GM19023 (cell line): ENCODE data around the gene TBC1D1.
"Not testable (repeated sequence)": the region's sequence is repeated elsewhere in the genome, so short reads cannot be mapped to it uniquely, and the experiment has no call there.

Experiments
- ATAC-seq: cut with Tn5 transposase; IDR thresholded peaks from one replicate; pipeline ENCODE4 v1.9.1; 2021; ENCODE audit warnings: mild to moderate bottlenecking, moderate library complexity; ENCODE audit not compliant: unreplicated experiment

Gene TBC1D1

DNA sequence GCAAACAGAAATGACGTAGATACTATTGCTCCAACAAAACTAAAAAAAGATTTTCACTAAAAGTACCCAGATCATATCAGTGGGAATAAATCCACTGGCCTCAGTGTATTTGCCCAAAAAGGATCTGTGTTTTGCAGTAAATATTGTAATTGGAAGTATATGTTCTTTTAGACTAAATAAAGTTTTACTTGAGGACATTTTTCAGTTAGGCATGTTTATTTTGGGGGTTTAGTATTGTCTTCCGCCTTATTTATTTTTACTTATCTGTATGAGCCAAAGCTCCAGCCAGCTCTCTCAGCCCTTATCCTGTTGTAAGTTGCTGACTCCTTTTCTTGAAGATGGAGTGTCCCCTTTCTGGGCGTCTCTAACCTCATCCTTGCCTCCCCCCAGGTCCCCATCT lies 119.1 kb downstream of the TBC1D1 start:
- no peak for ATAC-seq

DNA sequence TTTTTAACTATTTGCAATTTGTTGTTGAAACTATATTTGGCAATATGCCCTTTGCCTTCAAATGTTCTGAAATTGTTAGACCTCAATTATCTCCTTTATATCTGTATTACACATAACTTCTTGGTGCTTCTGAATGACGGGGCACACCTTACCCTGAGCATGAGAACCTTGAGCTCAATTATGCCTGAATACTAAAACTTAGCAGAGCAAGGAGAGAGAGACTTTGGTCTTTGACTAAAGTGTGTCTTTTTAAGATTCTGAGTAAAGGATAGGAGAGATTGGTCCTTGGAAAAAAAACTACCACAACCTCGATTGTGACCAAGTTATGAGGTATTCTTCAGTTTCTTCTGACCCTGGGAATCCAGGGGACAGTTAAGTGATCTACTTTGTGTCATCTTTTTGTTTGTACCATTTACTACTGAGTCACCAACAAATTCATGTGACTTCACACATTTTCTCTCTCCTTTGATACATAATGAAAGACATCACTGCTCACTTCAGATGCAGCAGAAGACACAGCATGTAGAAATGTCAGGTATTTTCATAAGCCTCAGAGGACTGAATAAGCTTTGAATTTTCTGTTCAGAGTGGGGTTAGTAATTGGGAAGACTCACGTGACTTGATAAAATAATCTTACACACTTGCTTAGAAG lies 120.8 kb downstream of the TBC1D1 start:
- ATAC-seq, result no peak

DNA sequence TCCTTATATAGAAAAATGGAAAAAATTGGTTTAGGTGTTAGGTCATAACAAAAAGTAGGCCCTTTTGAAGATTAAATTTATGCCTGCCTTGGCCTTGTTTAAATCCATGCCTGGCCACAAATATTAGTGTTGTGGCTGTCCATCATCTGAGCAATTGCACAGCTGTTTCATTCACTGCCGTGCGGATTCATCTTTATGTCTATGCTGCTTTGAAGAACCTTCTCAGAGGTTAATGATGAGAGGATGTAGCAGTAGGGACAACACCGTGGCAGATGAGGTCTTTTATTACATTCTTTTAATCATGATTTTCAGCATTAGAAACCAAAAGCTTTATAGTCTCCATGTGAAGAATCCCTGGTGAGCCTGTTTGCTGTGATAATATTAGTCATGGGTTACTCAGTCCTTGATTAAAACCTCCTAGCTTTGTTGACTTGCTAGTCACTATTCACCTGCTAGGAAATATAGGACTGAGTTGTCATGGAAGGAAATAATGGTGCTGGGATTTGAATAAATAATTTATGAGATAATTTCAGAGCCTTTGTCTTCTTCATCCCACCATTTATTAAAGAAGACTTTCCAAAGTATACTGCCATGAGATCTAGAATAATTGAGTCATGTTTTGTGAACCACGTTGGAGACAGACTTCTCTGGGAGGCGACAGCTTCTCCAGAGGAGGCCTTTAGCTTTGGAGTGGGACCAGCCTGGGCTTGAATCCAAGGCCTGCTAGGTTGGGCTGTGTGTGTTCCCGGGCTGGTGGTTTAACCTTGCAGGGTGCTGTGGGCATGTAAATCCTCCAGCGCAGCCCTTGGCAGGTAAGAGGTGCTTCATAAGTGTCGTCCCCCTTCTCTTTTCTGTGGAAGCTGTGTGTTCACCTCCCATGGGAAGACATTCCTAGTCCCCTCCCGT lies 122.8 kb downstream of the TBC1D1 start:
- no peak for ATAC-seq

DNA sequence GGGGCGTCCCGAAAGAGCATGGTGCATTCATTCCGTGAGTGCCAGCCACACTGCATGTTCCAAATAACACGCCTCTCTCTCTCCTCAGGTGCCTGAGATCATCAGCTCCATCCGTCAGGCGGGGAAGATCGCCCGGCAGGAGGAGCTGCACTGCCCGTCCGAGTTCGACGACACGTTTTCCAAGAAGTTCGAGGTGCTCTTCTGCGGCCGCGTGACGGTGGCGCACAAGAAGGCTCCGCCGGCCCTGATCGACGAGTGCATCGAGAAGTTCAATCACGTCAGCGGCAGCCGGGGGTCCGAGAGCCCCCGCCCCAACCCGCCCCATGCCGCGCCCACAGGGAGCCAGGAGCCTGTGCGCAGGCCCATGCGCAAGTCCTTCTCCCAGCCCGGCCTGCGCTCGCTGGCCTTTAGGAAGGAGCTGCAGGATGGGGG lies 123.6 kb downstream of the TBC1D1 start:
- ATAC-seq, result no peak

DNA sequence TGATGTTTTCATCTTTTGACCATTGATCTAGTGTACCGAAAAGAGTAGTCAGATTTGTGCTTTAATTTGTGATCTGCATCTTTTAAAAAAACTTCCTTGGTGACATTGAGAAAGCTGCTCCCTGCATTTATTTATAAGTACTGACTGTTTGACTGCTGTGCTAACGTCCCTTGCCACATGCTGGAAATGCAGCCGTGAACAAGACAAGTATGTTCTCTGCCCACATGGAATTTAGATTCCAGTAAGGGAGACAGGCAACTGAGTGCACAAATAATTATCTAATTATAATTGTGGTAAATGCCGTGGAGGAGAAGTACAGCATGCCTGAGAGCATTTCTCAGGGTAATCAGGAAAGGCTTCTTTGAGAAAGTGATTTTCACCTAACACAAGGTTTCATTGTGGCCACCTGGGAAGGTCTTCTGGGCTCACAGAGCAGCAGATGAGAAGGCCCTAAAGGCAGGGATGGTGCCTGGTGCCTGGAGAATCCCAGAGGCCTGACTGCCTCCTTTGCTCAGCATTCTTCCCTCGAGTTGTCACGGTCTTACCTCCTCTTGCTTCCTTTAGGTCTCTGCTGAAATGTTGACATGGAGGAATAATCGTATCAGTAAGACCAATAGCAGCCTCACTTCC lies 125.1 kb downstream of the TBC1D1 start:
- ATAC-seq, result no peak

DNA sequence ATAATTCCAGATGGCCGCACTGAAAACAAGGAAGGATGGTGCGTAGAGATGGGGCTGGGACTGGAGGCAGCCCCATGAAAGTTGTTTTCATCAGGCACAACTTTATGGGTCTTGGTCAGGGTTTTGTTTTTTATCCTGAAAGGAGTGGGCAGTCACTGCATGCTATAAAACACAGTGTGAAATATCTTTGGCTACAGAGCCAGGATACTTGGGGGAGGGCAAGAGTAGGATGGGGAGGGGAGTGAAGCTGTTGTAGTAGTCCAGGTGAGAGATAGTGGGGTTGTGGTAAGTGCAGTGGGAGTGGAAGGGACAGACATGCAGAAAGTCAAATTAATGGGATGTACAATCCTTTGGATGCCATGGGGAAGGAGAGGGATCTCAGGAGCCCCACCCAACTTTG lies 125.8 kb downstream of the TBC1D1 start:
- ATAC-seq, result no peak

DNA sequence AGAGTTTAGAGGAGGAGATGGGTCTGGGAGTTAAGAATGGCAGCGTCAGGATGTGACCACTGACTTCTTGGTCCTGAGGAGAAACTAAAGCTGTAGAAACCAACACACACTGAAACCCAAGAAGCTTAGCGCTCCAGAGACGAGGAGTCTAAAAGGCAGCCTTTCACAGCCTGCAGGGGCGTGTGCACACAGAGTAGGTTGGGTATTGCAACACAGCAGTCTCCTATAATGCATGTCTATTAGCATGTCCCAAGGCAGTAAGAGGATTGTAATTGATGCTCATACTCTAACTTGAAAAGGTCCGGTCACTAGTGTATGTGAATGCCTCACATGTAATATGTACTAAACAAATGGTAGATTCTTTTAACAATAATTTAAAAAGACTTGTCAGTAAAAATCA lies 126.7 kb downstream of the TBC1D1 start:
- ATAC-seq, result no peak

DNA sequence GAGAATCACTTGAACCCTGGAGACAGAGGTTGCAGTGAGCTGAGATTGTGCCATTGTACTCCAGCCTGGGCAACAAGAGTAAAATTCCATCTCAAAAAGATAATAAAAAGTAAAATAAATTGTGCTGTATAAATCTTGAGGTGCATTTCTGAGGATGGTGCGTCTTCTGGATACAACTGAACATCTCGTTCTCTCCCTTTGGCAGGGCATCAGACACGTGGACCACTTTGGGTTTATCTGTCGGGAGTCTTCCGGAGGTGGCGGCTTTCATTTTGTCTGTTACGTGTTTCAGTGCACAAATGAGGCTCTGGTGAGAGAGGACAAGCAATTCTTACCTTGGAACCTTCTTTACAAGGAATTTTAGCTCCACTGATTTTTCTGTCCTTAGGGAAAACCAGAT lies 129.5 kb downstream of the TBC1D1 start:
- ATAC-seq, result no peak

DNA sequence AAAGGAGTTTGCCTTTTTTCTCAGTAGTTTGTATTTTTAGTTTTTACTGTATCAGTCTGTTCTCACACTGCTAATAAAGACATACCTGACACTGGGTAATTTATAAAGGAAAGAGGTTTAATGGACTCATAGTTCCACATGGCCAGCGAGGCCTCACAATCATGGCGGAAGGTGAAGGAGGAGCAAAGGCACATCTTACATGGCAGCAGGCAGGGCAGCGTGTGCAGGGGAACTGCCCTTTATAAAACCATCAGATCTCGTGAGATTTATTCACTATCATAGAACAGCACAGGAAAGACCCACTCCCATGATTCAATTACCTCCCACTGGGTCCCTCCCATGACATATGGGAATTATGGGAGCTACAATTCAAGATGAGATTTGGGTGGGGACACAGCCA lies 130.1 kb downstream of the TBC1D1 start:
- ATAC-seq, result not testable (repeated sequence)

DNA sequence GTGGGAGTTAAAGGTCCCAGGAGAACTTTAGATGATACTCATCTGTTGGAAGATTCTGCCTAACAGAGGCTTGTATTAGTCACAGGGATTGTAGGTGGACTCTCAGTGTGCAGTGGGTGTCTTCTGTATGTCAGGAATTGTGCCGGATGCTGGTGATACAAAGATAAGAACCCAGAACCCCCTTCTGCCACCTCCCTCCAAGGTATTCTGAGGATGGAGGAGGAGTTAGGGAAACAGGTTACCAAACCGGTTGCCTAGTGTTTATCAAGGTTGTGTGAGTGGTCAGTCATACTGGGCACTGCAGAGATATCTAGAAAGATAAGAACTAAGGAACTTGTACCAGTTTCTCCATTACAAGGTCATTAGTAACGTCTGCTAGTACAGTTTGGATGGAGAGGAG lies 130.9 kb downstream of the TBC1D1 start:
- ATAC-seq, result no peak

DNA sequence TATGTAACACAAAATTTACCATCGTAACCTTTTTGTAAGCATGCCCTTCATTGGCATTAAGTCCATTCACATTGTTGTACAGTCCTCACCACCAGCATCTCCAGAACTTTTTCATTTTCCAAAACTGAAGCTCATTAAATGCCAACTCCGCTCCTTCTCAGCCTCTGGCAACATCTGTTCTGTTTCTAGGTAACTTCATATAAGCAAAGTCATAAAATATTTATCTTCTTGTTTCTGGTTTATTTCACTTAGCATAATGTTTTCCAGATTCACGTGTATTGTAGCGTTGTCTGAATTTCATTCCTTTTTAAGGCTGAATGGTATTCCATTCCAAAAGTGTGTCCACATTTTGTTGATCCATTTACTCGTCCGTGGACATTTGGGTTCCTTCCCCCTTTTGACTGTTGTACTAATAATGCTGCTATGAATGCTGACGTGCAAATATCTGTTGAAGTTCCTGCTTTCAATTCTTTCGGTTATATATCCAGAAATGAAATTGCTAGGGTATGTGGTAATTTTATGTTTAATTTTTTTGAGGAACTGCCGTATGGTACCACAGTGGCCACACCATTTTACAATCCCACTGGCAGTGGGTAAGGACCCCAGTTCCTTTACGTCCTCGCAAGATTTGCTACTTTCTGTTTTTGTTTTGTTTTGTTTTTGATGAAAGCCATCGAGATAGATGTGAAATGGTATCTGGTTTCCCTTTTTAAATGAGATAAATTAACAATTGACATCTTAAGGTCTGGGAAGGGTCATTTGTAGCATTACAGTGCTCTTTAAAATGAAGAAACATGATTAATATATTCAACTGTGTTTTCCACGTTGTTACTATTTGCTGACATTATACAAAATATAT lies 132.7 kb downstream of the TBC1D1 start:
- no peak for ATAC-seq

DNA sequence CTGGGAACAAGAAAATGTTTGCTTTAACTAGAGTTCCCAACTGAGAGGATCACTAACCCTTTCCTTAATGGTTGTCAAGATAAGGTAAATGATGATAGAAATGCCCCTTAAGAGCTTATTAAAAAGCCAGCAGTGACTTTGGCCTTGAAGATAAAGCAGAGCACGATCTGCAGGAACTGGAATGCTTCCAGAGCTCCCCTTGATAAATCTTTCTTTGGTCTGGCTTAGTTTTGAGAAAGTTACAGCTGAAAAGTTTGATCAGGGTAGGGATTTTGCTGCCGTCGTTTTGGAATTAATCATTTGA lies 133.3 kb downstream of the TBC1D1 start:
- ATAC-seq, result no peak

DNA sequence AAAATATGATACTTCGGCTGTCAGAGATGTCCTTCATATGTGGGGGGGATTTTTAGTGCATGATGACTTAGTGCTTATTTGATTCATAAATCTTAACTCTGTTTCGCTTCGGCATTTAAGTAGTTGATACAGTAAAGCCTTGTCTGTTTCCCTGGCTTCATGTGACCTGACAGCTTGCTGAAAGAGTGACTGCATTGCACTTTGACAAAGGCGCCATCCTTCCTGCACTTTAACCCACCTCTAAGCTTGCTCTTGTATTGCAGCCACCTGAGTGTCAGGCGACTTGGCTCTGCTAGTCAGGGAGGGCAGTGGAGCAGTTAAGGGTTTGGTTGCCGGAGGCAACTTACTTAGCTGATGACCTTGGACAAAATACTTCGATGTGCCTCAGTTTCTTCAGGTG lies 134.8 kb downstream of the TBC1D1 start:
- no peak for ATAC-seq

DNA sequence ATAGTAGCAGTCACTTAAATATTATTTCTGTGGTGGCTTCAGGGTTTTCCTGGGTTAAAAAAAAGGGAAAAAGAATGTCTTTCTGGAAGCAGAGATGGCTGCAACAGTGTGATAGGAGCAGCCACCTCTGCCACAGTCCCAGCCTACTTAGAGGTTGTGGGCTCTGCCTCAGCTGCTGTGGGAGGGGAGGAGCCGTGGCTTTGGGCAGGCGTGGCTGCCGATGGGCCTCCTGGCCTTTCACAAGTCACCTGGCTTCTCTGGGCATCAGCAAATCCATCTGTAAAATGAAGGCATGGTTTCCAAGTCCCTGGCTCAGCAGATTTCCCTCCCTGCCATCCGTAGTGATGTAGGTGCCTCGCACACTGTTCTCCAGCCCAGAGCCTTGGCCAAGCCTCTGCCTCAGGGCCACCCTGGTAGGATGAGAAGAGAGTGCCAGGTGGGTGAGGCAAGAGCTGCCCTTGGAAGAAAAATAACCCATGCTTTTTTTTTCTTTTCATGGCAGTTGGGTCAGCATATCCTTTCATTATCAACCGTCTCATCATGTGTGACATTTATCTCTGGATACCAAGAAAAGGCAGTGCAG lies 135.4 kb downstream of the TBC1D1 start:
- ATAC-seq, result no peak

DNA sequence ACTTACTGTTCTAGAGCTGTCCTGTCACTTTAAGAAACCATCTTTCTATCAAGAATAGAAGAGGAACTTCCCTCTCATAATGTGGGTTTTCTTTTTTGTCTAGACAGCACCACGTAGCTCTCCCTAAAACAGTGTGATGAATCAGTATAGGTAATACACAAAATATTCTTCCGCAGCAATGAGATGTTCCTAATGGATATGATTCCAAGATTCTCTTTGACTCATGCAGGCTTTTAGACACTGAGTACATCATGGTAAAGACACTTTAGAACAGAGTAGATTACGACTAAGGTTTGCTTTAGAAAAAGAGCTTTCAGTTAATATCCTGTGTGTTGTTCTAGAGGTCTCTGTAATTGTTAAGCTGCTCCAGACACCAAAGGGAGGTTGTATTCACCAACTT lies 139.1 kb downstream of the TBC1D1 start:
- no peak for ATAC-seq

DNA sequence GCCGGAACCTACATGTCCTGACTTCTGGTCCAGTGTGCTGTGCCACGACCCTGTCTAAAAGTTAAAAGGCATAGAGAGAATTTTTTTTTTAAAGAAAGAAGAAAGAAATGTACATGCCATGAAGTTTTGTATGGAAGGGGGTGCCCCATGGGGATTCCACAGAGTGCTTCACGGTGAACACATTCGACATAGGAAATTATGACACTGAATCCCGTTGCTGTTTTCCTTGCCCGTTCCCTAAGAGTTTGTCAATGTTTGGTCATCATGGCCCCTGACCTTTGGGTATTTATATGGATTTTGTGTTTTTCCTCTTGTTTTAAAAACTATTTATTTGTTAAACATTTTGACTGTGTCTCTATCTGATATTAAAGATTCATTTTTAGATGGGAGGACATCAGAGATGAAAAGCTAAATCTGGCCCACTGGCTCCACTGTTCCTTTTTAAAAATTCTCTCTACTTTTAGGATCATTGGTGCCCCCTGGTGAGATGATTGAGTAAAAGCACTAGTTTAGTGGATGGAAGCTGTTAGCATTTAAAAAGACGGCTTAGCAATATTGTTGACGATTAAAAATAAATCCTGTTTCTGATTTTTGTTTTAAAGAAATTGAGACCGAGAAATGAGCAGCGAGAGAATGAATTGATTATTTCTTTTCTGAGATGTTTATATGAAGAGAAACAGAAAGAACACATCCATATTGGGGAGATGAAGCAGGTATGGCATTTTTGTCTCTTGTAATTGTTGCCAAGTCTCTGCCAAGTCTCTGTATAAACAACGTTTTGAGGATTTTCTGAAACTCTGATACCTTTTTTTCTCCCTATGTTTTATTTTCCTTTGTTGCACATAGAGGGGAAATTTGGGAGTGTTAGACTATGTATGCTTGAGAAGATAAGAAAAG lies 144.3 kb downstream of the TBC1D1 start:
- ATAC-seq, result no peak

DNA sequence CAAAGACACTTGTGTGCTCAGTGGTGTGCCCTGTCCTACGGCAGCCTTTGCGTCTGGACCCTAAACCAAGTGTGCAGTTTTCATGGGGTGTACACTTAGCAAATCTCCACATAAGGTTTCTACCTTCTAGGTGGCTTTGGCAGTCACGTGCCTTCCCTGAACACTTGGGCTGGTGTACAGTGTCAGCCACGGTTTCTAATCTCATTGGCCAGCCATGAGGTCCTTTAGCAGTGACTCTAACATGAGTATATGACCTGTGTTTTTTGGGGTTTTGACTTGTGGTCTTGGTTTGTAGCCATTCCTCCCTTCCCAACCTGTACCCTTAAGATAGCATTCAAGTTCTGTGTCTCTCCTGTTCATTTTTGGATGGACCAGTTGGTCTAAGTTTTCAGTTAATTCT lies 145.7 kb downstream of the TBC1D1 start:
- ATAC-seq, result no peak

DNA sequence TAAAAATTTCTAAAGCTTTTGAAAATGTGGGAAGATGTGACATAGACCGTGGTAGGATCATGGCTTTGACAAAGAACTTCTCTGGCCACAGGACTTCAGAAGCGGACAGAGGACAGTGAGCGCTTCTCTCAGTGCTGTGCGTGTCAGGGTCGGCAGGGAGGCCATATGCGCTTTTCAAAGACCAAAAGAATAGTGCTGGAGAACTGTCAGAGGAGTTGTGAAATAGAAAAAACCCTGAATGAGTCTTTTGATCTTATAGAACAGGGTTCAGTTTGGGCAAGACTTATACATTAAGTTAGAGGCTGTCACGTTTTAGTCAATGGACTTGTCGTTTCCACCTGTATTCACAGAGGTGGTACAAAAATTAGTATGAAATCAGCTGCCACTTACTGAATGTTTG lies 146.7 kb downstream of the TBC1D1 start:
- ATAC-seq, result no peak

DNA sequence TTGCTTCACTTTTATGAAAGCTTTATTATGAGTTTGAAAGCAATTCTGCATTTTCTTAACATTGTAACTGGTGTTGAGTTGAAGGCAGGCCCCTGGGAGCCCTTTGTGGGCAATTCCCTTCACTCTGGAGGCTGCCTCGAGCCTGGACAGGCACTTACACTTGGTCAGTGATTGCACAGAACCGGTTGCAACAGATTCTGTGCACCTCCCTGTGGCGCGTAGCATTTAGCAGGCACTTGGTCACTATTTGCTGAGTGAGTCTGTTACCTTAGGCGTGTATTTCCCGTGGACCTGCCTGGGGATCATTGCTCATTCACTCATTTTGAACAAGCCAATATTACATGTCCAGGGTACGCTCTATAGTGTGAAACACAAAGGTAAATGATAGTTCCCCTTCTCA lies 149.7 kb downstream of the TBC1D1 start:
- ATAC-seq, result no peak

DNA sequence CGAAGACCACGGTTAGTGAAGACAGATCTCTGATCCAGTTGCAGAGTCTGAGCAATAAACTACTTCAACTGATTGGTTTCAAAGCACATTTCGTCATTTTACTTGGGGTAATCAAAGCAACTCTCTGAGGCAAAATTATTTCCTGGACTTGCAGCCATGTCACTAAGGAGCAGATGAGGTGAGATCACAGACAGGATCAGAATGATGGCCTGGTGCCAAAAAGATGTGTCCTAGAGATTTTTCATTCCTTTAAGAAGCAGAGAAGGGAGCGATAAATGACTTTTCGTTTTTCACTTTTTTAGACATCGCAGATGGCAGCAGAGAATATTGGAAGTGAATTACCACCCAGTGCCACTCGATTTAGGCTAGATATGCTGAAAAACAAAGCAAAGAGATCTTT lies 153.2 kb downstream of the TBC1D1 start:
- ATAC-seq, result no peak
